Measurements from ENCODE around the gene PNPLA7.

- TF ChIP-seq CTCF (IDR thresholded peaks at IDR 0.05) (no peak), POLR2A (IDR thresholded peaks at IDR 0.05) (no peak), EP300 (IDR thresholded peaks at IDR 0.05) (no peak)
Measured at GRCh38 chr9:137431416-137431931, 118.7 kb downstream of the PNPLA7 start.
